IMR-90 (cell line): ENCODE results near the gene NPFFR1. TPM values are rescaled to one million over a fixed set of nuclear protein-coding genes. Genes with fewer than 3 reads are reported as not detected.
A peak's percentile ranks its signal among the peaks of the same experiment; 100 is the strongest.

Source experiments
- ATAC-seq: fragments of 200-7000 bp; cut with Tn5 transposase; 2 replicates; pipeline ENCODE4 v1.9.1; 2020; ENCODE audit warnings: low read depth, mild to moderate bottlenecking, moderate library complexity
- BruUV-seq: library from RNA; stranded (reverse); fragments of 400-500 nt; replicated peaks from 2 replicates; lab custom pipeline; 2021; lab: Mats Ljungman, UMichigan
- CTCF ChIA-PET: fragments of 300-600 bp; formaldehyde crosslinking; extraction: SDS; loops from one replicate; lab custom pipeline; 2021; ENCODE audit warnings: antibody characterized with exemption; lab: Yijun Ruan, JAX
- POLR2A ChIA-PET: fragments of 300-600 bp; sonication (Branson Sonifier 250); formaldehyde crosslinking; loops from one replicate; lab custom pipeline; 2022; ENCODE audit warnings: antibody characterized with exemption; ENCODE audit not compliant: unreplicated experiment; lab: Charles Lee
- DNase-seq: peaks from one replicate; pipeline ENCODE4 v3.0.0; 2013
- H2AFZ ChIP-seq: replicated peaks from 2 replicates; pipeline ENCODE3; 2013; ENCODE audit warnings: low read length, mild to moderate bottlenecking; ENCODE audit not compliant: poor library complexity
- H2AK5ac ChIP-seq: 2 replicates; pipeline ENCODE4 v1.6.1; 2013; ENCODE audit warnings: low read depth, low read length, inconsistent platforms
- H2AK9ac ChIP-seq: replicated peaks from 2 replicates; pipeline ENCODE3; 2013; ENCODE audit warnings: mild to moderate bottlenecking, low read depth, low read length, moderate library complexity; ENCODE audit not compliant: poor library complexity
- H2BK120ac ChIP-seq: 2 replicates; pipeline ENCODE4 v1.6.1; 2013; ENCODE audit warnings: low read depth, low read length, inconsistent platforms
- H2BK15ac ChIP-seq: 3 replicates; pipeline ENCODE4 v1.6.1; 2013; ENCODE audit warnings: low read depth, low read length, inconsistent platforms
- H2BK20ac ChIP-seq: 2 replicates; pipeline ENCODE4 v1.6.1; 2013; ENCODE audit warnings: low read depth, mild to moderate bottlenecking, inconsistent platforms, low read length, moderate library complexity
- H2BK5ac ChIP-seq: 2 replicates; pipeline ENCODE4 v1.6.1; 2013; ENCODE audit warnings: mild to moderate bottlenecking, low read depth, low read length, inconsistent platforms; ENCODE audit not compliant: poor library complexity, severe bottlenecking
- H3K14ac ChIP-seq: replicated peaks from 2 replicates; pipeline ENCODE4 v1.6.1; 2013; ENCODE audit warnings: low read depth, low read length, inconsistent platforms
- H3K18ac ChIP-seq: 2 replicates; pipeline ENCODE4 v1.6.1; 2013; ENCODE audit warnings: low read depth, low read length, control low read depth
- H3K23ac ChIP-seq: 2 replicates; pipeline ENCODE4 v1.6.1; 2013; ENCODE audit warnings: low read depth, low read length, inconsistent platforms
- H3K27ac ChIP-seq: 2 replicates; pipeline ENCODE4 v1.5.1; 2013; ENCODE audit warnings: mild to moderate bottlenecking, control low read depth, low read length; ENCODE audit not compliant: insufficient read depth
- H3K27me3 ChIP-seq: 2 replicates; pipeline ENCODE4 v1.6.1; 2013; ENCODE audit warnings: low read length; ENCODE audit not compliant: control insufficient read depth, insufficient read depth
- H3K36me3 ChIP-seq: 2 replicates; pipeline ENCODE4 v1.6.1; 2013; ENCODE audit warnings: low read length, mixed read lengths; ENCODE audit not compliant: control insufficient read depth, insufficient read depth
- H3K4ac ChIP-seq: 2 replicates; pipeline ENCODE4 v1.6.1; 2013; ENCODE audit warnings: low read depth, low read length, inconsistent platforms
- H3K4me1 ChIP-seq: 2 replicates; pipeline ENCODE4 v1.6.1; 2013; ENCODE audit warnings: low read length, mixed read lengths; ENCODE audit not compliant: control insufficient read depth, insufficient read depth
- H3K4me2 ChIP-seq: 2 replicates; pipeline ENCODE4 v1.6.1; 2013; ENCODE audit warnings: low read depth, mild to moderate bottlenecking, control low read depth, low read length, moderate library complexity
- H3K4me3 ChIP-seq: 2 replicates; pipeline ENCODE4 v1.5.1; 2013; ENCODE audit warnings: low read depth, mild to moderate bottlenecking, control low read depth, low read length, moderate library complexity; ENCODE audit not compliant: insufficient read depth
- H3K56ac ChIP-seq: 2 replicates; pipeline ENCODE4 v1.6.1; 2013; ENCODE audit warnings: low read length, inconsistent platforms; ENCODE audit not compliant: insufficient read depth; ENCODE audit errors: extremely low read depth
- H3K79me1 ChIP-seq, 2 experiments: 2 replicates each; pipeline ENCODE4 v1.6.1; 2013; ENCODE audit warnings: low read length in 2 of 2, inconsistent platforms in 1 of 2, low read depth in 1 of 2
- H3K9ac ChIP-seq: 2 replicates; pipeline ENCODE4 v1.6.1; 2013; ENCODE audit warnings: low read depth, low read length, control low read depth
- H3K9me1 ChIP-seq: 2 replicates; pipeline ENCODE4 v1.6.1; 2013; ENCODE audit warnings: low read length, inconsistent platforms; ENCODE audit not compliant: insufficient read depth
- H3K9me3 ChIP-seq: 2 replicates; pipeline ENCODE4 v1.6.1; 2013; ENCODE audit warnings: low read length; ENCODE audit not compliant: control insufficient read depth, insufficient read depth
- H4K20me1 ChIP-seq: 2 replicates; pipeline ENCODE4 v1.6.1; 2013; ENCODE audit warnings: low read length, inconsistent platforms; ENCODE audit not compliant: insufficient read depth
- H4K5ac ChIP-seq: 2 replicates; pipeline ENCODE4 v1.6.1; 2013; ENCODE audit warnings: mild to moderate bottlenecking, low read depth, low read length, control low read depth
- H4K8ac ChIP-seq, 2 experiments: 2 replicates each; pipeline ENCODE4 v1.6.1; 2013; ENCODE audit warnings: low read depth in 2 of 2, low read length in 2 of 2, control low read depth in 1 of 2, inconsistent platforms in 1 of 2
- H4K91ac ChIP-seq: 2 replicates; pipeline ENCODE4 v1.6.1; 2013; ENCODE audit warnings: low read depth, low read length, inconsistent platforms; ENCODE audit not compliant: insufficient read depth
- BHLHE40 ChIP-seq: fragments of 150-350 bp; IDR thresholded peaks from 2 replicates; pipeline ENCODE4 v1.6.1; 2016; ENCODE audit warnings: mild to moderate bottlenecking, low read depth, low read length
- CHD1 ChIP-seq: IDR thresholded peaks from 2 replicates; pipeline ENCODE4 v1.6.1; 2012; ENCODE audit warnings: low read depth, low read length, improper control_type of control experiment
- MAZ ChIP-seq: IDR thresholded peaks from 2 replicates; pipeline ENCODE4 v1.6.1; 2012; ENCODE audit warnings: low read depth, mild to moderate bottlenecking, low read length, improper control_type of control experiment, moderate library complexity, borderline replicate concordance
- POLR2A ChIP-seq: IDR thresholded peaks from 2 replicates; pipeline ENCODE4 v1.6.1; 2012; ENCODE audit warnings: mild to moderate bottlenecking, low read depth, low read length
- RFX5 ChIP-seq: IDR thresholded peaks from 2 replicates; pipeline ENCODE4 v1.8.0; 2012; ENCODE audit warnings: low read depth, mild to moderate bottlenecking, low read length, moderate library complexity
- WGBS, 2 experiments: methylation state at CpG; one replicate each; pipeline versions ENCODE4 v1.1.5 to v1.1.7; 2013; ENCODE audit warnings: missing lambda C conversion rate in 2 of 2; ENCODE audit not compliant: insufficient read length in 1 of 2; ENCODE audit errors: extremely low coverage in 2 of 2; 5-methylcytosine and 5-hydroxymethylcytosine counted together
- dilution Hi-C: fragments of 300-500 bp; cut with HindIII; formaldehyde crosslinking; loops from one replicate; pipeline ENCODE4 v1.14.3; 2018; ENCODE audit warnings: low sequenced_read_pairs; ENCODE audit not compliant: unreplicated experiment
- in situ Hi-C: fragments of 300-500 bp; cut with MboI; formaldehyde crosslinking; loops from 3 replicates; pipeline ENCODE4 v1.14.3; 2019; ENCODE audit warnings: low sequenced_read_pairs, inconsistent platforms, mixed read lengths
- intact Hi-C: fragments of 100-400 bp; cut with micrococcal nuclease; formaldehyde crosslinking; loops from 2 replicates; pipeline ENCODE4 v1.10.0; 2022
- polyA plus RNA-seq, 3 experiments: library from polyadenylated mRNA; depleted of rRNA; stranded (reverse); fragments of >200 nt; gene quantifications; 2 replicates each; pipeline ENCODE4 v1.2.3, GENCODE V29; 2012; ENCODE audit warnings: low replicate concordance in 1 of 3
- total RNA-seq: library from RNA; depleted of rRNA; stranded (reverse); fragments of >200 nt; gene quantifications from 2 replicates; pipeline ENCODE4 v1.2.3, GENCODE V29; 2012

The NPFFR1 gene
- total and polyA plus RNA-seq, 2 of the 4 experiments (the other 2 are of a cell fraction), result not detected

DNA sequence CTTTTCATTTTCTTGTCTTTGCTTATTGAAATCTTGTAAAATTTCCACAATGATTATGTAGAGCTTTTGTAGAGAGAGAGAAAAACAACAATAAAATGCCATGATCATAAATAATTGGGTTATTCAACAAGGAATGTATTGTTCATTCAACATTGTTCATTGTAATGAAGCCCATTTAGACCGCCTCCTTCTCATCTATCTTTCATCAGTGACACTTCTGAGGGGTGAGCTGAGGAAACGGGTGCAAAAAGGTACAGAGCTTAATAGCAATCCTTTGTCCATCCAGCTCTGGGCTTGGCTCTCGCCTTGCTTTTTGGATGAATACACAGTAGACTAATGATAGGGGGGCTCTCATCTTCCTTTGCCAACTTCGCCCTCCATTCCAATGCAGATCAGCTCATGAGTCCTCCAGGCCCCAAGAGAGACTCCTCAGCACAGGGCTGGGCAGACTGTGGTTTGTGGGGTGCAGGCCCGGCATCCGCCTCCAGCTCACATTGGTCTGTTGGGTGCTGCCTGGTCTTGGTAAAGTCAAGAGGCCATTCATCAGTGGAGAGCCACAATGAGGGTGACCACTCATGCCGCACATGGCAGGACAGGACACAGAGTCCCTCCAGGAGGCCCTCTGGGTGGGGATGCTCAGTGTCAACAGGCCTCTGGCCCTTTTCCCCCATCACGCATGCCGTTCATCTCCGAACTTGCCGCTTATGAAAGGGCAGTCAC is 32.7 kb downstream of the NPFFR1 start:
- Histone ChIP-seq H2BK15ac (no peak overlapping the region), H2AK5ac (no peak overlapping the region), H2AK9ac (peak overlapping the region; percentile 22), H3K79me1 (no peaks in the 10 kb centered on the region), H3K9me3 (peaks cover 7% of the 10 kb centered on the region), H3K14ac (no peak overlapping the region), H4K20me1 (no peaks in the 10 kb centered on the region), H3K27ac (no peak overlapping the region), H3K23ac (no peak overlapping the region), H2BK5ac (no peak overlapping the region), H3K9me1 (no peaks in the 10 kb centered on the region), H3K9ac (no peak overlapping the region), H2AFZ (no peak overlapping the region), H2BK20ac (no peak overlapping the region), H3K56ac (no peak overlapping the region), H3K4ac (no peak overlapping the region), H3K18ac (no peak overlapping the region), H3K27me3 (peaks cover 38% of the 10 kb centered on the region), H3K4me3 (no peak overlapping the region), H4K5ac (no peak overlapping the region), H3K4me2 (no peak overlapping the region), H4K8ac (no peak overlapping the region), H4K91ac (no peak overlapping the region), H2BK120ac (no peak overlapping the region), H3K4me1 (peaks cover 1% of the 10 kb centered on the region; the same call in 1 of the 2 replicates), H3K36me3 (no peaks in the 10 kb centered on the region)
- CTCF ChIA-PET, result no interaction called here
- ATAC-seq, result no peak
- POLR2A ChIA-PET, result no interaction called here
- dilution Hi-C loops, result no loop called here
- 100% methylated on average over 2 of the region's 11 CpGs; no CpG with 5 or more reads in 1 of the 2 experiments for WGBS, 2 experiments
- intact Hi-C loops, result no loop called here
- in situ Hi-C loops, result no loop called here
- BruUV-seq, result no TSS peak
- TF ChIP-seq RFX5 (no peak), MAZ (no peak), CHD1 (no peak), POLR2A (no peak), BHLHE40 (no peak)
- no peak for DNase-seq
